CD4-positive, alpha-beta T cell treated with Interleukin-17A for 1 hour (primary cell): Measurements from ENCODE around the gene LAMA1.

ENCODE experiments used
- DNase-seq: peaks from one replicate; pipeline ENCODE4 v3.0.0-alpha.2; 2020

LAMA1 gene

DNA sequence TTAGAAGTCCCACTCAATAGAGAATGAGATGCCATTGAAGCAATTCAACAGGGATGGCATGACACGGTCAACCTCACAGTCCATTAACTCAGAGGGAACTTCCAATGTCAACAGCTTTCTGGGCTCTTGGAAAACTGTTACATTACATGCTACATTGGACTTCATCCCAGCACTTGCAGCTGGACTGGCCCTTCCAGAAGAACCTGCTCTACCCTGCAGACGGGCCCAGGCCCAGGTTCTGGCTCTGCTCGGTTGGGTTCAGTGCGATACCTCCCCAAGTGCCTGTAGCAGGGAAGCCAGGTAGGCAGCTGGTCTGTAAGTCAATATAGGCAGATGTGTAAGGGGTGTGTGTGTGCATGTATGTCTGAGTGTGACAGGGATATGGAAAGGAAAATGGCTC lies 12.9 kb downstream of the LAMA1 start:
- no peak for DNase-seq

GRCh38 chr18:7102131-7102530 lies 15.5 kb downstream of the LAMA1 start:
- no peak for DNase-seq

DNA sequence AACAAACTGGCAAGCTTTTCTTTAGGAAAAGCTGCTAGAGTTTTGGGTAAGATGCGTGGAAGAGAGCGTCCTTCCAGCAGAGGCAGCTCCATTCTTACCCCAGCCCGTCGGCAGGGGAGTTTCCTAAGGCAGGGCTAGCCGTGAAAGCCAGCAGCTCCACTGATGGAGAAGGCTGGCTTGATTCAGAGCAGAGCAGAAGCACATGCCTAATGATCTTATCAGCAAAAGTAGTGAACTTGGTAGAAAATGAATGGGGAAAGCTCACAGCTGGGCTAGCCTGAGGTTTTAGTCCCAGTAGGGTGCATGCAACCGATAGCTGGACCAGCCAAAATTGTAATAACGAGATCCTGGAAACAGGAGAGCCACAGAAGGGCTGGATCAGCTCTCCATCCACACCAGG lies 20.8 kb downstream of the LAMA1 start:
- no peak for DNase-seq

DNA sequence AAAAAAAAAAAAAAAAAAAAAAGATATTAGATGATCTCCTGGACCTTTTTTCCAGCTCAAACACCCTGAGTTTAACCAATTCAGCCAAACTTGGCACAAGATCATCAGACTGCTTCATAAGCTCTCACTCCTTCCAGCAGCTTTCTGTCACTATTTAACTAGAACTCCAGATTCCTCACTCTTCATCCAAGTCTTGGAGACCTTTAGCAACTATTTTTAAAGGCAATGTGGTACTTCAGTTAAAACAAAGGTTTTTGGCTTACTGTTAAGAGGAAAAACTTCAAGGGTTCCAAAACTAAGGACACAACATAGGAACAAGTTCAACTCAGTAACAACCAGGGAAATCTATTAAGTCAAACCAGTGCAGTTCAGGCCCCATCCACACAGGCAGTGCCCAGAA lies 23.2 kb downstream of the LAMA1 start:
- no peak for DNase-seq

GRCh38 chr18:7090771-7091170 lies 26.8 kb downstream of the LAMA1 start:
- DNase-seq = no peak

- no peak for DNase-seq
These were observed 28.2 kb downstream of the LAMA1 start for GRCh38 chr18:7089369-7089768.

- no peak for DNase-seq
These were observed 33.2 kb downstream of the LAMA1 start for GRCh38 chr18:7084080-7085065.

GRCh38 chr18:7082671-7083070 lies 34.9 kb downstream of the LAMA1 start:
- DNase-seq = no peak

- no peak for DNase-seq
These were observed 38.4 kb downstream of the LAMA1 start for GRCh38 chr18:7079231-7079630.

DNA sequence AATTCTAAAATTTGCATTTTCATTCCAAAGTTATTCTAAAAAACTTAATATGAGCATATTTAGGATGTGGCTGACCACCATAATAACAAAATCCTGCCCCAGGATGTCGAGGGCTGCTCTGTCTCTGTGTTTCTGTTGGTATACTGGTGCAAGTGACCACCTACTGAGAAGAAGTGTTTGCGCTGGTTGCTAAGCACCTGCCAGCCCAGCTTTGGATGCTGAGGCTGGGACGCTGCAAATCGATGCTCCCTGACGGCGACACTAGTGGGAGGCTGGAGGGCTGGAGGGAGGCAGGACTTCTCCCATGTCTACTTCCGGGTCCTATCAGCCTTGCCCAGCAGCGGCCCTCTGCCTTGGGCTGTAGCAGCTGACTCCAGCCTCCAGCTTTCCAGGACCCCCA lies 45.0 kb downstream of the LAMA1 start:
- DNase-seq = no peak

- DNase-seq = no peak
These were observed 46.0 kb downstream of the LAMA1 start for GRCh38 chr18:7071600-7071999.

DNA sequence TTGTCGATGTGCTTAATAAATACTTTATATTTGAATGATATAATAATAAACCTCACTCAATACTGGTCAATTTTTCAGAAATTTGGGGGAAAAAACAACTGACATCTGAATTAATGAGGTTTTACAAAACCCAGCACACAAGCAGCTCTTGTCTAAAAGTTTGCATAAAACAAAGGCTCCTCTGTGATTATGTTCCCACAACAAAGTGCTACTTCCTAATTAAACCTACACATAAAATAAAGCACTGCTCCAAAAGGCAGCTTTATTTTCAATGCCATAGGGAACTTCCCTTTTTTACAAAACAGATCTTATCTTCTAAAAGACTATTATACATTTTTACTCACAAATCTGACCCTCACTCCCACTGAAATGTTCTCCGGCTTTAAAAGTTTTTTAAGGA lies 47.1 kb downstream of the LAMA1 start:
- no peak for DNase-seq

DNA sequence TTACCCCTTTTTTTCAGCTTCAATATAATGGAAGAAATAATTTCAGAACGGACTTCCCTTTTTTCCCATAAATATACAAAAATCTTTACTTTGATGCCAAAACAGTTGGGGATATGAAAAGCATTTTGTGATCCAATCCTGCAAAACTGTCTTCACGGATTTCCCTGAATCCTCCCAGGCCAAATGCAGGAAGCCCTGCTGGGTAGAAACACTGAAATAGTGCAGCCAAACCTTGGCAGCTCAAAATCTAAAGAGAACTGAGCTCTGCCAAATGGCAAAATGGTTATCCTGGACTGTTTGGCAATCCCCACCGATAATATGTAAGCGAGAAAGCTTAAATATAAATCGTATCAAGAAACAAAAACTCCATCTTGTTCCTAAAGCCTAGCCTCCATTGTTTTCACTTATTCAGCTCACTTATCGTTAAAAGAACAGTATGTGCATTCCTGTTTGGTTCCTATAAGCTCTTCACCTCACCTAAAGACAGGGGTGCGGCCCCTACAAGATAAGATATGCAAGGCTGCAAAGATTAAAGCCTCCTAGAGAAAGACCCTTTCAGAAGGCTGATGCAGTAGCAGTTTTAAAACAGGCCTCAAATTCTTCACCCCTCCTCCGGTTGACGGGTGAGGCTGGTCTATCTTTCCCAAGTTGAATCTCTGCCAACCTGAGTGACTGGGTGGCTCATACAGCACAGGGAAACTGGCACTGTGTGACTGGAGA lies 48.6 kb downstream of the LAMA1 start:
- no peak for DNase-seq

GRCh38 chr18:7066965-7067555 lies 50.5 kb downstream of the LAMA1 start:
- DNase-seq = no peak

- no peak for DNase-seq
These were observed 51.9 kb downstream of the LAMA1 start for GRCh38 chr18:7065736-7066135.

GRCh38 chr18:7064346-7064745 lies 53.3 kb downstream of the LAMA1 start:
- no peak for DNase-seq

GRCh38 chr18:7062811-7063210 lies 54.8 kb downstream of the LAMA1 start:
- DNase-seq = no peak

- DNase-seq = no peak
These were observed 55.4 kb downstream of the LAMA1 start for GRCh38 chr18:7062236-7062635.

- DNase-seq = no peak
These were observed 58.3 kb downstream of the LAMA1 start for GRCh38 chr18:7059276-7059675.

DNA sequence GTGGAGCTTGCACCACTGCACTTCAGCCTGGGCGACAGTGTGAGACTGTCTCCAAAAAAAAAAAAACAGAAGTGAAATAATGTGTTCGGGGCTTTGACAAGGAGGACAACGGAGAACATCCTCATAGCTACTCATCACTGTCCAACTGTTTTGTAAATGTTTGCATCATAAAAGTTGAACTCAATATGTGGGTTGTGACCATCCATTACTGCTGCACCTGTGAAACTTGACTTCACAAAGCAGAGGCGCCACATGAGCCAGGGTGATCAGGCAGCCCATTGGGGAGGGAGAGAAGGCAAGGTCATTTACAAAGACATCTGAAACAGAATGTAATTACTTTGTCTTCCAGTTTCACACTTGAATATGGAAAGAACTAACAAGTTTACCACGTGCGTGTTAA lies 61.6 kb downstream of the LAMA1 start:
- DNase-seq = no peak

GRCh38 chr18:7049951-7050350 lies 67.6 kb downstream of the LAMA1 start:
- no peak for DNase-seq

DNA sequence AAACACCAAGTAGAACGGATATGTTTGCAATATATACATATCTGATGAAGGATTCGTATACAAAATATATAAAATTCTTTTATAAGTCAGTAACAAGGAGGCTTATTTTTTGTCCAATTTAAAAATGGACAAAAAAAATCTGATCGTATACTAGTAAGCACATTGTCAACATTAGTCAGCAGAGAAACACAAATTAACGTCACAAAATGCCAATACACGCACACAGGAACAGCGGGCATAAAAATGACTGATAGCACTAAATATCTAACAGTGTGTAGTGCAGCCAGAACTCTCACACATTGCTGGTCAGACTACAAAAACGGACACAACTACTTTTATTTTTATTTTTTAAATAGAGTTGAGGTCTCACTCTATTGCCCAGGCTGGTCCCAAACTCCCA lies 69.5 kb downstream of the LAMA1 start:
- DNase-seq = no peak

DNA sequence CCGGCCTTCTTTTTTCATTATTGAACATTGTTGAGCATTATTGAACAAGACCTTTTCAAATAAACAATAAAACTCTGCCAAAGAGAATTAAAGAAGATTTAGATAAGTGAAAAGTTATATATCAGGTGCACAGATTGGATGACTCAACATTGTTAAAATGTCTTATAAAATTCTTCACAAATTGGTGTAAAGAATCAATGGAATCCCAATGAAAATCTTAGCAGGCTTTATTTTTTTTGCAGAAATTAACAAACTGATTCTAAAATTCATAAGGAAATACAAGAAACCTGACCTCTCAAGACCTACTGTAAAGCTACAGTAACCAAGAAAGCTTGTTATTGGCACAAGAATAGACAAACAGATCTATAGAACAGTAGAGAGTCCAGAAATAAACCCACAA lies 70.3 kb downstream of the LAMA1 start:
- DNase-seq = no peak

DNA sequence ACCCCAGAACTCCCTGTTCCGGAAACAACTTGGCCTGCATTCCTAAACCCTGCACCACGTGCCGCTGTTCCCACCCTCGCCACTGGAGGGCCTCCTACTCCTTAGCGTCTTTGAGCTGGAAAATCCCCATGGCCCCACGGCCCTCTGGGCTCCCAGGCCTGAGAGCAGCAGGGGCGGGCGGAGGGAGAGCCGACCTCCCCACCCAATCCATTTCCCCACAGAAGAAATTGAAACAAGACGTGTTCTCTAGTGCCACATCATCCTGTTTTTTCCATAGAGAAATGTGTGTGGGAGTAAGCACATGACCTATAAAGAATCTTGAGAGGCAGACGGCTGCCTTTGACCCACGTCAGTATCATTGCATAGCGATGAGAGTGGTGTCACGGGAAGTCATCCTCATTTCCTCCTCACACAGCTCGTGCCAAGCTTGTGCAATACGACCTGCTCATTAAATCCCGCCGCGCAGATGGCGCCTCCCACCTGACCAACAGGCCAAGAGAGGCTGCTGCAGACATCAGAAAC lies 79.2 kb downstream of the LAMA1 start:
- no peak for DNase-seq
